HEK293 (cell line): ENCODE measurements around the gene NR4A3.

Experiments
- CTCF ChIA-PET: fragments of 350-600 bp; formaldehyde crosslinking; extraction: SDS; loops from one replicate; lab custom pipeline; 2021; ENCODE audit warnings: antibody characterized with exemption; lab: Yijun Ruan, JAX
- POLR2A ChIA-PET: fragments of 300-600 bp; formaldehyde crosslinking; extraction: SDS; loops from one replicate; lab custom pipeline; 2020; ENCODE audit warnings: antibody characterized with exemption, inconsistent platforms; lab: Yijun Ruan, JAX
- H3K27ac ChIP-seq: fragments of 200-500 bp; sonication (Bioruptor generic); 2 replicates; pipeline ENCODE4 v1.5.1; 2014; ENCODE audit warnings: low read depth, low read length, control low read depth, inconsistent platforms; ENCODE audit errors: extremely low read depth
- H3K36me3 ChIP-seq, 2 experiments: fragments of 200-500 bp in 1 of 2; sonication (Bioruptor generic) in 1 of 2; 1 replicate in 1 of 2; 2 replicates in 1 of 2; pipeline ENCODE4 v1.5.1; 2014 to 2017; ENCODE audit warnings: inconsistent platforms in 2 of 2, low read length in 2 of 2; ENCODE audit not compliant: control insufficient read depth in 2 of 2, insufficient read depth in 1 of 2
- H3K4me1 ChIP-seq: fragments of 200-500 bp; sonication (Bioruptor generic); 2 replicates; pipeline ENCODE4 v1.5.1; 2014; ENCODE audit warnings: mild to moderate bottlenecking, low read length, inconsistent platforms; ENCODE audit not compliant: control insufficient read depth, insufficient read depth
- H3K4me3 ChIP-seq: 2 replicates; pipeline ENCODE4 v1.5.1; 2011; ENCODE audit warnings: low read depth, mild to moderate bottlenecking, control low read depth, low read length, moderate library complexity
- H3K9me3 ChIP-seq: fragments of 200-500 bp; sonication (Bioruptor generic); 2 replicates; pipeline ENCODE4 v1.5.1; 2014; ENCODE audit warnings: low read depth, low read length, inconsistent platforms; ENCODE audit not compliant: control insufficient read depth, insufficient read depth
- GLI4 ChIP-seq: fragments of 450-650 bp; formaldehyde crosslinking; IDR thresholded peaks from 2 replicates; pipeline ENCODE4 v1.5.1; 2016; ENCODE audit warnings: missing biosample characterization, missing genetic modification characterization
- PRDM1 ChIP-seq: fragments of 450-650 bp; formaldehyde crosslinking; IDR thresholded peaks from 2 replicates; pipeline ENCODE4; 2016; ENCODE audit warnings: missing biosample characterization, missing genetic modification characterization
- RBAK ChIP-seq: fragments of 450-650 bp; formaldehyde crosslinking; IDR thresholded peaks from 2 replicates; pipeline ENCODE4 v1.5.1; 2016; ENCODE audit warnings: missing biosample characterization, missing genetic modification characterization
- TCF7L2 ChIP-seq: IDR thresholded peaks from 2 replicates; pipeline ENCODE4 v1.6.1; 2011; ENCODE audit warnings: low read depth, mild to moderate bottlenecking, inconsistent platforms, low read length, moderate library complexity, borderline replicate concordance
- ZBTB48 ChIP-seq: fragments of 450-650 bp; formaldehyde crosslinking; IDR thresholded peaks from 2 replicates; pipeline ENCODE4 v1.5.1; 2016; ENCODE audit warnings: missing biosample characterization, missing genetic modification characterization
- ZNF112 ChIP-seq: fragments of 450-650 bp; formaldehyde crosslinking; IDR thresholded peaks from 2 replicates; pipeline ENCODE4 v1.5.0; 2017; ENCODE audit warnings: missing biosample characterization, missing genetic modification characterization
- ZNF18 ChIP-seq: fragments of 450-650 bp; formaldehyde crosslinking; IDR thresholded peaks from 2 replicates; pipeline ENCODE4 v1.5.1; 2016; ENCODE audit warnings: missing biosample characterization, missing genetic modification characterization
- ZNF24 ChIP-seq: fragments of 450-650 bp; formaldehyde crosslinking; IDR thresholded peaks from 2 replicates; pipeline ENCODE4 v1.5.1; 2016; ENCODE audit warnings: missing biosample characterization, missing genetic modification characterization
- ZNF302 ChIP-seq: fragments of 450-650 bp; formaldehyde crosslinking; IDR thresholded peaks from 2 replicates; pipeline ENCODE4 v1.5.1; 2016; ENCODE audit warnings: missing biosample characterization, missing genetic modification characterization, low read depth
- ZNF366 ChIP-seq: fragments of 450-650 bp; formaldehyde crosslinking; conservative IDR thresholded peaks from 2 replicates; pipeline ENCODE4 v1.5.1; 2016; ENCODE audit warnings: missing biosample characterization, missing genetic modification characterization
- ZNF48 ChIP-seq: fragments of 450-650 bp; formaldehyde crosslinking; IDR thresholded peaks from 2 replicates; pipeline ENCODE4 v1.5.1; 2016; ENCODE audit warnings: missing biosample characterization, missing genetic modification characterization
- ZNF513 ChIP-seq: fragments of 450-650 bp; IDR thresholded peaks from 2 replicates; pipeline ENCODE4 v1.5.1; 2018; ENCODE audit warnings: missing biosample characterization, missing genetic modification characterization
- ZNF548 ChIP-seq: fragments of 450-650 bp; formaldehyde crosslinking; IDR thresholded peaks from 2 replicates; pipeline ENCODE4 v1.5.1; 2016; ENCODE audit warnings: missing biosample characterization, missing genetic modification characterization
- ZNF621 ChIP-seq: fragments of 450-650 bp; formaldehyde crosslinking; IDR thresholded peaks from 2 replicates; pipeline ENCODE4 v1.5.1; 2017; ENCODE audit warnings: missing biosample characterization, missing genetic modification characterization
- ZNF707 ChIP-seq: fragments of 450-650 bp; formaldehyde crosslinking; IDR thresholded peaks from 2 replicates; pipeline ENCODE4 v1.5.1; 2016; ENCODE audit warnings: missing biosample characterization, missing genetic modification characterization
- ZNF776 ChIP-seq: fragments of 450-650 bp; formaldehyde crosslinking; IDR thresholded peaks from 2 replicates; pipeline ENCODE4 v1.5.0; 2017; ENCODE audit warnings: missing biosample characterization, missing genetic modification characterization, borderline replicate concordance
- ZSCAN16 ChIP-seq: fragments of 450-650 bp; formaldehyde crosslinking; IDR thresholded peaks from 2 replicates; pipeline ENCODE4 v1.5.1; 2016; ENCODE audit warnings: missing biosample characterization, missing genetic modification characterization
- ZSCAN18 ChIP-seq: fragments of 450-650 bp; formaldehyde crosslinking; IDR thresholded peaks from 2 replicates; pipeline ENCODE4 v1.5.1; 2016; ENCODE audit warnings: missing biosample characterization, missing genetic modification characterization

The NR4A3 gene

GRCh38 chr9:99895510-99895909 lies 73.8 kb downstream of the NR4A3 start:
- ChIA-PET CTCF (interaction anchor here (0.7 kb wide), 1 partner anchor 823 kb away, joined by 3 read pairs; no protein-coding TSS in a partner anchor), POLR2A (no interaction called here)

DNA sequence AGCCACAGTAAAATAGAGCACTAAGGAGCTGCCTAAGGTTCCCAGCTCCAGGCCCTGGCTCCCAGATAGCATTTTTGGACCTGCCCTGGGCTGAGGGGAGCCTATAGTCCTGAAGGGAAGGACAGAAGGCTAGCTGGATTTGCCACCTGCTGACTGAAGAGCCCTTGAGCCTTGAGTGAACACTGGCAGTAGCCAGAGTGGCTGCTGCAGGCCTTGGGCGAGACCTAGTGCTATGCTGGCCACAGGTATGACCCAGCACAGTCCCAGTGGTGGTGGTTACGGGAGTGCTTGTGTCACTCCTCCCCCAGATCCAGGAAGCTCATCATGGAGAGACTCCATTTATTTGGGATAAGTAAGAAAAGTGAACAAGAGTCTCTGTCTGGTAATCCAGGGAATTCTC lies 74.4 kb downstream of the NR4A3 start:
- Histone ChIP-seq H3K36me3 (no peaks in the 10 kb centered on the region), H3K4me3 (no peak overlapping the region), H3K4me1 (no peaks in the 10 kb centered on the region), H3K27ac (no peak overlapping the region), H3K9me3 (no peaks in the 10 kb centered on the region)
- no peak for TF ChIP-seq ZSCAN18 (tag by site-specific recombination)
- no peak for TF ChIP-seq ZNF513 (tag by site-specific recombination)
- TF ChIP-seq ZNF18 (tag by site-specific recombination) = no peak
- no peak for TF ChIP-seq GLI4
- TF ChIP-seq ZNF707 (tag by site-specific recombination) = no peak
- TF ChIP-seq ZNF548 (tag by site-specific recombination) = no peak
- no peak for TF ChIP-seq ZBTB48
- no peak for TF ChIP-seq ZNF302 (tag by site-specific recombination)
- POLR2A ChIA-PET = no interaction called here
- CTCF ChIA-PET = interaction anchor here (0.6 to 1.0 kb wide), 3 partner anchors 46 to 823 kb away, joined by 3 read pairs; no protein-coding TSS in a partner anchor

More at GRCh38 chr9:99895510-99895909, 73.8 kb downstream of the NR4A3 start:
- Histone ChIP-seq H3K4me3 (no peak overlapping the region), H3K36me3 (no peaks in the 10 kb centered on the region), H3K9me3 (no peaks in the 10 kb centered on the region), H3K27ac (no peak overlapping the region), H3K4me1 (no peaks in the 10 kb centered on the region)
- no peak for TF ChIP-seq ZNF776 (tag by site-specific recombination)
- no peak for TF ChIP-seq ZNF24 (tag by site-specific recombination)
- no peak for TF ChIP-seq ZNF112 (tag by site-specific recombination)
- TF ChIP-seq TCF7L2 = no peak

- peaks cover 3% of the 10 kb centered on the region; the same call in 1 of the 2 replicates for H3K4me1 ChIP-seq
- H3K4me3 ChIP-seq = no peak overlapping the region
- no peak overlapping the region for H3K27ac ChIP-seq
- no peaks in the 10 kb centered on the region for H3K36me3 ChIP-seq
- ChIA-PET CTCF (no interaction called here), POLR2A (no interaction called here)
- H3K9me3 ChIP-seq = no peaks in the 10 kb centered on the region
- TF ChIP-seq ZSCAN16 = no peak
- TF ChIP-seq PRDM1 = peak; percentile 75
- TF ChIP-seq ZNF621 = no peak
- TF ChIP-seq ZNF366 = peak; percentile 88
- no peak for TF ChIP-seq ZNF48 (tag by site-specific recombination)
- TF ChIP-seq RBAK (tag by site-specific recombination) = no peak
These were observed 81.7 kb downstream of the NR4A3 start for GRCh38 chr9:99903393-99903792.
